K562 (cell line): ENCODE results near the gene SEC14L5. TPM values are rescaled to one million over a fixed set of nuclear protein-coding genes. Genes with fewer than 3 reads are reported as not detected.

Experiments
- ATAC-seq: fragments of 200-7000 bp; cut with Tn5 transposase; 3 replicates; pipeline ENCODE4 v1.9.1; 2020; ENCODE audit warnings: moderate library complexity
- BruUV-seq: library from RNA; stranded (reverse); fragments of 400-500 nt; replicated peaks from 2 replicates; lab custom pipeline; 2021; lab: Mats Ljungman, UMichigan
- CTCF ChIA-PET: fragments of 300-600 bp; formaldehyde crosslinking; extraction: SDS; loops from one replicate; lab custom pipeline; 2021; ENCODE audit warnings: low intra/inter-chr PET ratio; lab: Yijun Ruan, JAX
- POLR2A ChIA-PET: fragments of 300-600, 350-650 bp; sonication (Branson Sonifier 250); formaldehyde crosslinking; extraction: SDS; loops from one replicate; lab custom pipeline; 2021; ENCODE audit warnings: antibody characterized with exemption, inconsistent platforms; lab: Yijun Ruan, JAX
- DNase-seq, 4 experiments: peaks; one replicate each; pipeline versions ENCODE4 v3.0.0 to v3.0.0-alpha.2; 2011 to 2018; ENCODE audit warnings: low spot score in 3 of 4, mixed read lengths in 3 of 4; ENCODE audit errors: extremely low read depth in 1 of 4
- FAIRE-seq: peaks from 2 replicates; lab custom pipeline; 2011; peaks lifted over from hg19 to GRCh38; lab: Jason Lieb, UNC
- H2AFZ ChIP-seq: 2 replicates; pipeline ENCODE4 v1.6.0; 2011; ENCODE audit warnings: low read depth, low read length, control low read depth, inconsistent platforms
- H3K27ac ChIP-seq: fragments of 200-600 bp; 3 replicates; pipeline ENCODE4 v1.8.0; 2011; ENCODE audit warnings: low read depth, mild to moderate bottlenecking, control low read depth, inconsistent platforms, low read length, moderate library complexity, mixed read lengths; ENCODE audit errors: extremely low read depth
- H3K27me3 ChIP-seq, 2 experiments: fragments of 300-600 bp in 1 of 2; 2 replicates in 1 of 2; 3 replicates in 1 of 2; pipeline versions ENCODE4 v1.6.0 to v1.8.0; 2011; ENCODE audit warnings: inconsistent platforms in 2 of 2, low read length in 2 of 2, mild to moderate bottlenecking in 1 of 2, mixed read lengths in 1 of 2, moderate library complexity in 1 of 2; ENCODE audit not compliant: control insufficient read depth in 2 of 2, insufficient read depth in 2 of 2
- H3K36me3 ChIP-seq: fragments of 300-600 bp; 3 replicates; pipeline ENCODE4 v1.8.0; 2011; ENCODE audit warnings: mild to moderate bottlenecking, low read length, inconsistent platforms; ENCODE audit not compliant: control insufficient read depth, insufficient read depth
- H3K4me1 ChIP-seq, 2 experiments: fragments of 200-600 bp in 1 of 2; replicated peaks in 1 of 2; 2 replicates in 1 of 2; 3 replicates in 1 of 2; pipeline versions ENCODE4 v1.5.1 to v1.8.0; 2011; ENCODE audit warnings: inconsistent platforms in 2 of 2, low read length in 2 of 2, mild to moderate bottlenecking in 1 of 2, mixed read lengths in 1 of 2, moderate library complexity in 1 of 2; ENCODE audit not compliant: control insufficient read depth in 2 of 2, insufficient read depth in 2 of 2
- H3K4me2 ChIP-seq: 2 replicates; pipeline ENCODE4 v1.6.1; 2011; ENCODE audit warnings: low read length, control low read depth, inconsistent platforms, mixed read lengths; ENCODE audit not compliant: insufficient read depth
- H3K4me3 ChIP-seq: fragments of 200-600 bp; sonication (generic), shearing (Covaris generic); 2 replicates; pipeline ENCODE4 v1.5.1; 2016; ENCODE audit warnings: control low read depth, inconsistent platforms
- H3K79me2 ChIP-seq: fragments of 200-600 bp; 3 replicates; pipeline ENCODE4 v1.8.0; 2011; ENCODE audit warnings: low read length, inconsistent platforms; ENCODE audit not compliant: control insufficient read depth, insufficient read depth
- H3K9ac ChIP-seq, 2 experiments: 2 replicates each; pipeline versions ENCODE4 v1.6.0 to v1.6.1; 2011; ENCODE audit warnings: low read depth in 2 of 2, low read length in 2 of 2, control low read depth in 1 of 2, inconsistent platforms in 1 of 2, mild to moderate bottlenecking in 1 of 2, mixed read lengths in 1 of 2; ENCODE audit not compliant: insufficient read depth in 1 of 2
- H3K9me1 ChIP-seq: one replicate; pipeline ENCODE4 v1.6.0; 2011; ENCODE audit warnings: inconsistent platforms, mild to moderate bottlenecking, low read length, moderate library complexity; ENCODE audit not compliant: control insufficient read depth, insufficient read depth
- H3K9me3 ChIP-seq: replicated peaks from 2 replicates; pipeline ENCODE4 v1.5.1; 2011; ENCODE audit warnings: low read depth, low read length, inconsistent platforms; ENCODE audit not compliant: control insufficient read depth, insufficient read depth
- H4K20me1 ChIP-seq: replicated peaks from 2 replicates; pipeline ENCODE4 v1.6.1; 2011; ENCODE audit warnings: low read length, inconsistent platforms, mixed read lengths; ENCODE audit not compliant: control insufficient read depth, insufficient read depth
- ZNF354B ChIP-seq: fragments of 250-450 bp; sonication (Bioruptor Pico); IDR thresholded peaks from 2 replicates; pipeline ENCODE4 v1.4.0; 2020
- WGBS: fragments of 100-300 bp; shearing (Covaris generic); methylation state at CpG from one replicate; pipeline ENCODE4 v1.1.6; 2016; ENCODE audit warnings: low coverage, mixed read lengths; ENCODE audit not compliant: insufficient coverage; ENCODE audit errors: missing lambda C conversion rate; 5-methylcytosine and 5-hydroxymethylcytosine counted together
- in situ Hi-C: fragments of 300-500 bp; cut with MboI; formaldehyde crosslinking; loops from 4 replicates; pipeline ENCODE4 v1.15.0; 2018; ENCODE audit warnings: inconsistent platforms, mixed read lengths
- intact Hi-C: fragments of 100-400 bp; cut with micrococcal nuclease; formaldehyde crosslinking; loops from 2 replicates; pipeline ENCODE4 v1.14.2; 2022
- polyA plus RNA-seq, 8 experiments: library from polyadenylated mRNA; depleted of rRNA in 4 of 8; stranded (reverse) in 5 of 8; unstranded in 3 of 8; fragments of >200 nt; fragmentation: Nextera tagmentation in 2 of 8; fragmentation: Illumina TruSeq in 1 of 8; extraction: Ambion mirVana in 2 of 8; extraction: Trizol in 1 of 8; gene quantifications; 2 replicates each; pipeline versions ENCODE4 v1.2.1 to v1.2.3, GENCODE V29; 2011 to 2014; ENCODE audit warnings: inconsistent platforms in 1 of 8, missing spikeins in 1 of 8
- total RNA-seq, 7 experiments: library from RNA; depleted of rRNA in 6 of 7; stranded (reverse); fragments of >200 nt in 6 of 7; fragmentation: Illumina TruSeq in 2 of 7; extraction: Trizol in 2 of 7; gene quantifications; 2 replicates each; pipeline versions ENCODE4 v1.2.1 to v1.2.3, GENCODE V29; 2011 to 2021; ENCODE audit warnings: low replicate concordance in 1 of 7

SEC14L5 gene
- total and polyA plus RNA-seq, 9 of the 15 experiments (the other 6 are each of a cell fraction or from before 2014, with no cell fraction given): 0.11 TPM; not detected in 8

- BruUV-seq: no TSS peak
- Histone ChIP-seq H3K27me3 (peaks cover 35 to 51% of the 10 kb centered on the region in 2 experiments; a peak in 4 of 5 replicates), H3K27ac (no peak overlapping the region), H3K9me1 (no peaks in the 10 kb centered on the region), H3K36me3 (no peaks in the 10 kb centered on the region), H4K20me1 (0 out of 2 replicates have a peak, but pooled peaks cover 4% of the 10 kb centered on the region), H3K9ac (no peak overlapping the region), H3K79me2 (no peaks in the 10 kb centered on the region), H3K4me2 (no peak overlapping the region), H3K9me3 (peaks cover 5% of the 10 kb centered on the region; the same call in 1 of the 2 replicates), H2AFZ (no peak overlapping the region), H3K4me1 (peaks cover 0 to 6% of the 10 kb centered on the region in 2 experiments; a peak in 3 of 5 replicates), H3K4me3 (no peak overlapping the region)
- in situ Hi-C loops (no loop called here), intact Hi-C loops (no loop called here)
- POLR2A ChIA-PET: interaction anchor here (0.6 kb wide), 1 partner anchor 298 kb away, joined by 4 read pairs; no protein-coding TSS in a partner anchor
- DNase-seq (peak in 1 of 4 experiments; percentile 0), ATAC-seq (no peak), FAIRE-seq (no peak)
- CTCF ChIA-PET: no interaction called here
- 1% methylated on average over 6 of the region's 6 CpGs for WGBS
- no peak for TF ChIP-seq ZNF354B (CRISPR knock-in tag)
Observed at GRCh38 chr16:5066511-5066910, 108.4 kb downstream of the SEC14L5 start.

Other genes with a start within 250 kb of the SEC14L5 start
Only the 7 nearest of the 13 such genes appear.
- gene GLYR1, start 111.0 kb upstream of the SEC14L5 start, total RNA-seq (2014; rRNA removed): 36.5 and 41.6 TPM in 2 replicates
- 59.6 and 76.9 TPM in 2 replicates for gene GLYR1, start 111.0 kb upstream of the SEC14L5 start, total RNA-seq (2014; rRNA removed; fragmentation: Illumina TruSeq; extraction: Trizol)
- 70.9 and 72.4 TPM in 2 replicates for gene GLYR1, start 111.0 kb upstream of the SEC14L5 start, total RNA-seq (2015; rRNA removed; fragmentation: Illumina TruSeq; extraction: Trizol)
- gene GLYR1, start 111.0 kb upstream of the SEC14L5 start, total RNA-seq (2021): 92.7 and 97.6 TPM in 2 replicates
- 60.2 and 63.0 TPM in 2 replicates for gene GLYR1, start 111.0 kb upstream of the SEC14L5 start, polyA plus RNA-seq (2011; rRNA removed)
- gene GLYR1, start 111.0 kb upstream of the SEC14L5 start, polyA plus RNA-seq (2014; fragmentation: Illumina TruSeq; extraction: Trizol): 96.4 and 99.2 TPM in 2 replicates
- 1 to 10 TPM; 6.7 to 8.3 TPM for gene GLYR1, start 111.0 kb upstream of the SEC14L5 start, polyA plus RNA-seq (2014; fragmentation: Nextera tagmentation; extraction: Ambion mirVana)
- gene GLYR1, start 111.0 kb upstream of the SEC14L5 start, polyA plus RNA-seq (2014; rRNA removed): 83.1 and 89.8 TPM in 2 replicates
- gene UBN1, start 110.8 kb upstream of the SEC14L5 start, total RNA-seq (2014; rRNA removed): 20.6 and 20.8 TPM in 2 replicates
- 19.8 and 23.9 TPM in 2 replicates for gene UBN1, start 110.8 kb upstream of the SEC14L5 start, total RNA-seq (2014; rRNA removed; fragmentation: Illumina TruSeq; extraction: Trizol)
- 24.4 and 25.0 TPM in 2 replicates for gene UBN1, start 110.8 kb upstream of the SEC14L5 start, total RNA-seq (2015; rRNA removed; fragmentation: Illumina TruSeq; extraction: Trizol)
- gene UBN1, start 110.8 kb upstream of the SEC14L5 start, total RNA-seq (2021): 40.9 and 45.7 TPM in 2 replicates
- 14.9 and 15.4 TPM in 2 replicates for gene UBN1, start 110.8 kb upstream of the SEC14L5 start, polyA plus RNA-seq (2011; rRNA removed)
- gene UBN1, start 110.8 kb upstream of the SEC14L5 start, polyA plus RNA-seq (2014; fragmentation: Illumina TruSeq; extraction: Trizol): 31.2 and 34.2 TPM in 2 replicates
- 1 to 10 TPM; 1.5 to 2.4 TPM for gene UBN1, start 110.8 kb upstream of the SEC14L5 start, polyA plus RNA-seq (2014; fragmentation: Nextera tagmentation; extraction: Ambion mirVana)
- 21.1 and 25.5 TPM in 2 replicates for gene UBN1, start 110.8 kb upstream of the SEC14L5 start, polyA plus RNA-seq (2014; rRNA removed)
- gene PPL, start 21.2 kb upstream of the SEC14L5 start, total RNA-seq (2014; rRNA removed): 0.09 and 0.16 TPM in 2 replicates
- 0.03 TPM in 1 of 2 replicates, not detected in the other for gene PPL, start 21.2 kb upstream of the SEC14L5 start, total RNA-seq (2014; rRNA removed; fragmentation: Illumina TruSeq; extraction: Trizol)
- 0.04 TPM in 1 of 2 replicates, not detected in the other for gene PPL, start 21.2 kb upstream of the SEC14L5 start, total RNA-seq (2015; rRNA removed; fragmentation: Illumina TruSeq; extraction: Trizol)
- 0.07 and 0.13 TPM in 2 replicates for gene PPL, start 21.2 kb upstream of the SEC14L5 start, total RNA-seq (2021)
- gene PPL, start 21.2 kb upstream of the SEC14L5 start, polyA plus RNA-seq (2011; rRNA removed): 0.05 and 0.07 TPM in 2 replicates
- gene PPL, start 21.2 kb upstream of the SEC14L5 start, polyA plus RNA-seq (2014; fragmentation: Illumina TruSeq; extraction: Trizol): 0.03 and 0.10 TPM in 2 replicates
- gene PPL, start 21.2 kb upstream of the SEC14L5 start, polyA plus RNA-seq (2014; fragmentation: Nextera tagmentation; extraction: Ambion mirVana): under 1 TPM in 1 of 2 experiments, not detected in 1; 0.15 TPM
- gene PPL, start 21.2 kb upstream of the SEC14L5 start, polyA plus RNA-seq (2014; rRNA removed): 0.01 and 0.03 TPM in 2 replicates
- gene NAGPA, start 75.6 kb downstream of the SEC14L5 start, total RNA-seq (2014; rRNA removed): 12.5 and 12.7 TPM in 2 replicates
- gene NAGPA, start 75.6 kb downstream of the SEC14L5 start, total RNA-seq (2014; rRNA removed; fragmentation: Illumina TruSeq; extraction: Trizol): 3.0 and 3.8 TPM in 2 replicates
- gene NAGPA, start 75.6 kb downstream of the SEC14L5 start, total RNA-seq (2015; rRNA removed; fragmentation: Illumina TruSeq; extraction: Trizol): 6.9 and 7.2 TPM in 2 replicates
- gene NAGPA, start 75.6 kb downstream of the SEC14L5 start, total RNA-seq (2021): 11.9 and 12.8 TPM in 2 replicates
- 3.8 and 4.5 TPM in 2 replicates for gene NAGPA, start 75.6 kb downstream of the SEC14L5 start, polyA plus RNA-seq (2011; rRNA removed)
- 4.6 and 8.6 TPM in 2 replicates for gene NAGPA, start 75.6 kb downstream of the SEC14L5 start, polyA plus RNA-seq (2014; fragmentation: Illumina TruSeq; extraction: Trizol)
- gene NAGPA, start 75.6 kb downstream of the SEC14L5 start, polyA plus RNA-seq (2014; fragmentation: Nextera tagmentation; extraction: Ambion mirVana): under 1 TPM; 0.15 to 0.53 TPM
- gene NAGPA, start 75.6 kb downstream of the SEC14L5 start, polyA plus RNA-seq (2014; rRNA removed): 11.1 and 12.7 TPM in 2 replicates
- gene C16orf89, start 107.6 kb downstream of the SEC14L5 start, total RNA-seq (2014; rRNA removed): not detected in 2 replicates
- gene C16orf89, start 107.6 kb downstream of the SEC14L5 start, total RNA-seq (2014; rRNA removed; fragmentation: Illumina TruSeq; extraction: Trizol): not detected in 2 replicates
- not detected in 2 replicates for gene C16orf89, start 107.6 kb downstream of the SEC14L5 start, total RNA-seq (2015; rRNA removed; fragmentation: Illumina TruSeq; extraction: Trizol)
- gene C16orf89, start 107.6 kb downstream of the SEC14L5 start, total RNA-seq (2021): not detected in 2 replicates
- not detected in 2 replicates for gene C16orf89, start 107.6 kb downstream of the SEC14L5 start, polyA plus RNA-seq (2011; rRNA removed)
- not detected in 2 replicates for gene C16orf89, start 107.6 kb downstream of the SEC14L5 start, polyA plus RNA-seq (2014; fragmentation: Illumina TruSeq; extraction: Trizol)
- not detected for gene C16orf89, start 107.6 kb downstream of the SEC14L5 start, polyA plus RNA-seq (2014; fragmentation: Nextera tagmentation; extraction: Ambion mirVana)
- not detected in 2 replicates for gene C16orf89, start 107.6 kb downstream of the SEC14L5 start, polyA plus RNA-seq (2014; rRNA removed)
- gene ALG1, start 113.5 kb downstream of the SEC14L5 start, total RNA-seq (2014; rRNA removed): 18.9 and 23.8 TPM in 2 replicates
- 10.7 and 12.3 TPM in 2 replicates for gene ALG1, start 113.5 kb downstream of the SEC14L5 start, total RNA-seq (2014; rRNA removed; fragmentation: Illumina TruSeq; extraction: Trizol)
- 14.6 and 17.8 TPM in 2 replicates for gene ALG1, start 113.5 kb downstream of the SEC14L5 start, total RNA-seq (2015; rRNA removed; fragmentation: Illumina TruSeq; extraction: Trizol)
- 20.8 and 26.4 TPM in 2 replicates for gene ALG1, start 113.5 kb downstream of the SEC14L5 start, total RNA-seq (2021)
- 15.0 and 19.9 TPM in 2 replicates for gene ALG1, start 113.5 kb downstream of the SEC14L5 start, polyA plus RNA-seq (2011; rRNA removed)
- gene ALG1, start 113.5 kb downstream of the SEC14L5 start, polyA plus RNA-seq (2014; fragmentation: Illumina TruSeq; extraction: Trizol): 18.3 and 19.0 TPM in 2 replicates
- 1 to 10 TPM; 1.1 to 2.8 TPM for gene ALG1, start 113.5 kb downstream of the SEC14L5 start, polyA plus RNA-seq (2014; fragmentation: Nextera tagmentation; extraction: Ambion mirVana)
- 18.3 and 18.8 TPM in 2 replicates for gene ALG1, start 113.5 kb downstream of the SEC14L5 start, polyA plus RNA-seq (2014; rRNA removed)
- 19.5 and 26.2 TPM in 2 replicates for gene EEF2KMT, start 139.5 kb downstream of the SEC14L5 start, total RNA-seq (2014; rRNA removed)
- gene EEF2KMT, start 139.5 kb downstream of the SEC14L5 start, total RNA-seq (2014; rRNA removed; fragmentation: Illumina TruSeq; extraction: Trizol): 10.3 and 10.4 TPM in 2 replicates
- gene EEF2KMT, start 139.5 kb downstream of the SEC14L5 start, total RNA-seq (2015; rRNA removed; fragmentation: Illumina TruSeq; extraction: Trizol): 12.8 and 13.8 TPM in 2 replicates
- gene EEF2KMT, start 139.5 kb downstream of the SEC14L5 start, total RNA-seq (2021): 22.7 and 25.3 TPM in 2 replicates
- 7.8 and 8.4 TPM in 2 replicates for gene EEF2KMT, start 139.5 kb downstream of the SEC14L5 start, polyA plus RNA-seq (2011; rRNA removed)
- gene EEF2KMT, start 139.5 kb downstream of the SEC14L5 start, polyA plus RNA-seq (2014; fragmentation: Illumina TruSeq; extraction: Trizol): 15.6 and 16.5 TPM in 2 replicates
- gene EEF2KMT, start 139.5 kb downstream of the SEC14L5 start, polyA plus RNA-seq (2014; fragmentation: Nextera tagmentation; extraction: Ambion mirVana): 1 to 10 TPM; 4.2 to 8.9 TPM
- gene EEF2KMT, start 139.5 kb downstream of the SEC14L5 start, polyA plus RNA-seq (2014; rRNA removed): 13.3 and 19.1 TPM in 2 replicates